HepG2 (cell line): Measurements from ENCODE around the gene TMEM214. TPM values are rescaled to one million over a fixed set of nuclear protein-coding genes. Genes with fewer than 3 reads are reported as not detected.

Source experiments
- HIVEP1 ChIP-seq: sonication (generic); formaldehyde crosslinking; IDR thresholded peaks from 2 replicates; pipeline ENCODE4 v1.4.0; 2020; ENCODE audit warnings: mild to moderate bottlenecking, missing genetic modification reagents
- IRF2 ChIP-seq: IDR thresholded peaks from 2 replicates; pipeline ENCODE4 v1.6.1; 2018; ENCODE audit warnings: missing genetic modification reagents, missing compliant biosample characterization
- LCORL ChIP-seq, 2 experiments: fragments of 450-650 bp in 1 of 2; sonication (generic) in 1 of 2; formaldehyde crosslinking in 1 of 2; IDR thresholded peaks; 2 replicates each; pipeline versions ENCODE4 v1.5.0 to v1.6.1; 2017 to 2020; ENCODE audit warnings: antibody characterized with exemption in 1 of 2, missing genetic modification reagents in 1 of 2
- MXI1 ChIP-seq: IDR thresholded peaks from 3 replicates; pipeline ENCODE4 v1.6.1; 2012; ENCODE audit warnings: low read depth, low read length, inconsistent platforms, borderline replicate concordance
- NFE2 ChIP-seq: sonication (generic); formaldehyde crosslinking; IDR thresholded peaks from 2 replicates; pipeline ENCODE4 v1.4.0; 2020; ENCODE audit warnings: missing genetic modification reagents
- PHF5A ChIP-seq: IDR thresholded peaks from one replicate; pipeline ENCODE4 v1.6.1; 2018; ENCODE audit warnings: low read depth, missing genetic modification reagents; ENCODE audit not compliant: unreplicated experiment
- RCOR2 ChIP-seq: IDR thresholded peaks from 2 replicates; pipeline ENCODE4 v1.6.1; 2016; ENCODE audit warnings: missing biosample characterization, missing genetic modification reagents
- RNF2 ChIP-seq: fragments of 450-650 bp; conservative IDR thresholded peaks from 2 replicates; pipeline ENCODE4 v1.6.1; 2016; ENCODE audit warnings: low read depth
- SOX6 ChIP-seq, 2 experiments: fragments of 450-650 bp in 1 of 2; sonication (generic) in 1 of 2; formaldehyde crosslinking in 1 of 2; IDR thresholded peaks; 2 replicates each; pipeline versions ENCODE4 v1.4.0 to v1.6.1; 2017 to 2020; ENCODE audit warnings: antibody characterized with exemption in 1 of 2, mild to moderate bottlenecking in 1 of 2, missing genetic modification reagents in 1 of 2
- TEAD2 ChIP-seq: sonication (generic); formaldehyde crosslinking; IDR thresholded peaks from 2 replicates; pipeline ENCODE4 v1.9.0; 2021; ENCODE audit warnings: missing genetic modification reagents
- ZBTB20 ChIP-seq: sonication (generic); formaldehyde crosslinking; IDR thresholded peaks from 2 replicates; pipeline ENCODE4 v1.8.1; 2023; ENCODE audit warnings: missing genetic modification reagents, low read depth, mild to moderate bottlenecking, borderline replicate concordance
- ZNF24 ChIP-seq: fragments of 450-650 bp; IDR thresholded peaks from 2 replicates; pipeline ENCODE4 v1.6.1; 2017; ENCODE audit warnings: antibody characterized with exemption, mild to moderate bottlenecking
- ZNF382 ChIP-seq: sonication (generic); formaldehyde crosslinking; IDR thresholded peaks from 2 replicates; pipeline ENCODE4 v1.5.0; 2020; ENCODE audit warnings: missing genetic modification reagents, mild to moderate bottlenecking, borderline replicate concordance
- ZNF749 ChIP-seq: sonication (generic); formaldehyde crosslinking; IDR thresholded peaks from 2 replicates; pipeline ENCODE4 v1.8.0; 2022; ENCODE audit warnings: mild to moderate bottlenecking, missing genetic modification reagents, moderate library complexity, borderline replicate concordance
- ZNF777 ChIP-seq: sonication (generic); formaldehyde crosslinking; IDR thresholded peaks from 2 replicates; pipeline ENCODE4 v1.4.0; 2020; ENCODE audit warnings: missing genetic modification reagents
- polyA plus RNA-seq, 8 experiments: library from polyadenylated mRNA; depleted of rRNA in 3 of 8; stranded (reverse) in 7 of 8; unstranded in 1 of 8; fragments of >200 nt; fragmentation: Illumina TruSeq in 4 of 8; extraction: Trizol in 4 of 8; gene quantifications; 2 replicates each; pipeline versions ENCODE4 v1.2.1 to v1.2.3, GENCODE V29; 2011 to 2016; ENCODE audit warnings: low read depth in 4 of 8, missing spikeins in 1 of 8, mixed read lengths in 1 of 8; ENCODE audit not compliant: insufficient read depth in 1 of 8
- total RNA-seq, 5 experiments: library from RNA; depleted of rRNA; stranded (reverse); fragments of >200 nt; fragmentation: Illumina TruSeq; extraction: Trizol; gene quantifications; 2 replicates each; pipeline ENCODE4 v1.2.3, GENCODE V29; 2016; ENCODE audit warnings: low read depth in 1 of 5
- TF ChIP-seq, protein P1 (sequence below): fragments of 450-650 bp; IDR thresholded peaks from 2 replicates; pipeline ENCODE4 v1.6.1; 2017
- TF ChIP-seq, protein P2 (sequence below): sonication (generic); formaldehyde crosslinking; IDR thresholded peaks from 2 replicates; pipeline ENCODE4 v1.4.0; 2020; ENCODE audit warnings: missing genetic modification reagents
- TF ChIP-seq, protein P3 (sequence below): IDR thresholded peaks from 2 replicates; pipeline ENCODE4 v1.6.1; 2018; ENCODE audit warnings: missing genetic modification reagents
- TF ChIP-seq, protein P4 (sequence below): sonication (generic); formaldehyde crosslinking; IDR thresholded peaks from 2 replicates; pipeline ENCODE4 v1.4.0; 2020; ENCODE audit warnings: mild to moderate bottlenecking, missing genetic modification reagents, borderline replicate concordance

TMEM214 gene
- total and polyA plus RNA-seq, 2 of the 13 experiments (the other 11 are each of a cell fraction or from before 2014, with no cell fraction given): 58.3 to 132 TPM

DNA sequence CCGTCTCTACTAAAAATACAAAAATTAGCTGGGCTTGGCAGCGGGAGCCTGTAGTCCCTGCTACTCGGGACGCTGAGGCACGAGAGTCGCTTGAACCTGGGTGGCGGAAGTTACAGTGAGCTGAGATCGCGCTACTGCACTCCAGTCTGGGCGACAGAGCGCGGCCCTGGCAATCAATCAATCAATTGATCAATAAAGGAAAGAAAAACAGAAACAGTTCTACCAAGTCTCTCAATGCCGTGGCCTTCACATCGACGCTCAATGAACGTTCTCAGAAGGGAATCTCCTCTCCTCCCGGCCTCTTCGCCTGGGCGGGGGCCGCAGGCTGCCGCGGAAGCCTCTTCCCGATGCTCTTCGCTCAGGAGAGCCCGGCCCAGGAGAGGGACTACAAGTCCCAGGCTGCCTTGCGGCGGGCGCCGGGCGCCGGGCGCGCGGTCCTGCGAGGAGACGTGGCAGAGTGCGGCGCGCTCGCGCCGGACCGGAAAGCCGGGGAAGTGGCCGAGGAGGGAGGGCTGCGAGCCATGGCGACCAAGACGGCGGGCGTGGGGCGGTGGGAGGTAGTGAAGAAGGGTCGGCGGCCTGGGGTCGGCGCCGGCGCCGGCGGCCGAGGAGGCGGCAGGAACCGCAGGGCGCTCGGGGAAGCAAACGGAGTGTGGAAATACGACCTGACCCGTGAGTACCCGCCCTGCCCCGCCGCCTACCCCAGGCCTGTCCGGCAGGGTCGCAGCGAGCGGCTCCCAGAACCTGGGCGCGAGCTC, at the start of gene TMEM214 (continued):
- TF ChIP-seq, protein P1, sequence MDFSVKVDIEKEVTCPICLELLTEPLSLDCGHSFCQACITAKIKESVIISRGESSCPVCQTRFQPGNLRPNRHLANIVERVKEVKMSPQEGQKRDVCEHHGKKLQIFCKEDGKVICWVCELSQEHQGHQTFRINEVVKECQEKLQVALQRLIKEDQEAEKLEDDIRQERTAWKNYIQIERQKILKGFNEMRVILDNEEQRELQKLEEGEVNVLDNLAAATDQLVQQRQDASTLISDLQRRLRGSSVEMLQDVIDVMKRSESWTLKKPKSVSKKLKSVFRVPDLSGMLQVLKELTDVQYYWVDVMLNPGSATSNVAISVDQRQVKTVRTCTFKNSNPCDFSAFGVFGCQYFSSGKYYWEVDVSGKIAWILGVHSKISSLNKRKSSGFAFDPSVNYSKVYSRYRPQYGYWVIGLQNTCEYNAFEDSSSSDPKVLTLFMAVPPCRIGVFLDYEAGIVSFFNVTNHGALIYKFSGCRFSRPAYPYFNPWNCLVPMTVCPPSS: no peak
- TF ChIP-seq RNF2: 0 out of 2 replicates have a peak, but pooled peaks have one; percentile 30
- TF ChIP-seq, protein P2, sequence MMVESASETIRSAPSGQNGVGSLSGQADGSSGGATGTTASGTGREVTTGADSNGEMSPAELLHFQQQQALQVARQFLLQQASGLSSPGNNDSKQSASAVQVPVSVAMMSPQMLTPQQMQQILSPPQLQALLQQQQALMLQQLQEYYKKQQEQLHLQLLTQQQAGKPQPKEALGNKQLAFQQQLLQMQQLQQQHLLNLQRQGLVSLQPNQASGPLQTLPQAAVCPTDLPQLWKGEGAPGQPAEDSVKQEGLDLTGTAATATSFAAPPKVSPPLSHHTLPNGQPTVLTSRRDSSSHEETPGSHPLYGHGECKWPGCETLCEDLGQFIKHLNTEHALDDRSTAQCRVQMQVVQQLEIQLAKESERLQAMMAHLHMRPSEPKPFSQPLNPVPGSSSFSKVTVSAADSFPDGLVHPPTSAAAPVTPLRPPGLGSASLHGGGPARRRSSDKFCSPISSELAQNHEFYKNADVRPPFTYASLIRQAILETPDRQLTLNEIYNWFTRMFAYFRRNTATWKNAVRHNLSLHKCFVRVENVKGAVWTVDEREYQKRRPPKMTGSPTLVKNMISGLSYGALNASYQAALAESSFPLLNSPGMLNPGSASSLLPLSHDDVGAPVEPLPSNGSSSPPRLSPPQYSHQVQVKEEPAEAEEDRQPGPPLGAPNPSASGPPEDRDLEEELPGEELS (CRISPR knock-in tag): 0 out of 2 replicates have a peak, but pooled peaks have one; percentile 39
- TF ChIP-seq MXI1: peak; percentile 91; the same call in 2 of the 3 replicates
- no peak for TF ChIP-seq TEAD2
- TF ChIP-seq ZNF749 (CRISPR knock-in tag): peak; percentile 69; the same call in 1 of the 2 replicates
- TF ChIP-seq ZNF777 (CRISPR knock-in tag): peak; percentile 37; the same call in 1 of the 2 replicates
- TF ChIP-seq SOX6 (IDR thresholded peaks at IDR 0.05): no peak
- peak; percentile 48; the same call in 1 of the 2 replicates for TF ChIP-seq SOX6 (CRISPR knock-in tag; IDR thresholded peaks at IDR 0.05)
- TF ChIP-seq, protein P3, sequence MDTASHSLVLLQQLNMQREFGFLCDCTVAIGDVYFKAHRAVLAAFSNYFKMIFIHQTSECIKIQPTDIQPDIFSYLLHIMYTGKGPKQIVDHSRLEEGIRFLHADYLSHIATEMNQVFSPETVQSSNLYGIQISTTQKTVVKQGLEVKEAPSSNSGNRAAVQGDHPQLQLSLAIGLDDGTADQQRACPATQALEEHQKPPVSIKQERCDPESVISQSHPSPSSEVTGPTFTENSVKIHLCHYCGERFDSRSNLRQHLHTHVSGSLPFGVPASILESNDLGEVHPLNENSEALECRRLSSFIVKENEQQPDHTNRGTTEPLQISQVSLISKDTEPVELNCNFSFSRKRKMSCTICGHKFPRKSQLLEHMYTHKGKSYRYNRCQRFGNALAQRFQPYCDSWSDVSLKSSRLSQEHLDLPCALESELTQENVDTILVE (CRISPR knock-in tag): peak; percentile 30; the same call in 1 of the 2 replicates
- TF ChIP-seq LCORL (IDR thresholded peaks at IDR 0.05): no peak
- 0 out of 2 replicates have a peak, but pooled peaks have one; percentile 15 for TF ChIP-seq LCORL (CRISPR knock-in tag; IDR thresholded peaks at IDR 0.05)
- TF ChIP-seq HIVEP1 (CRISPR knock-in tag): no peak; the same call in 1 of the 2 replicates
- no peak for TF ChIP-seq PHF5A (CRISPR knock-in tag)
- TF ChIP-seq ZNF382: no peak
- peak; percentile 27; the same call in 1 of the 2 replicates for TF ChIP-seq RCOR2 (CRISPR knock-in tag)
- peak; percentile 56; the same call in 1 of the 2 replicates for TF ChIP-seq IRF2 (CRISPR knock-in tag)
- TF ChIP-seq, protein P4, sequence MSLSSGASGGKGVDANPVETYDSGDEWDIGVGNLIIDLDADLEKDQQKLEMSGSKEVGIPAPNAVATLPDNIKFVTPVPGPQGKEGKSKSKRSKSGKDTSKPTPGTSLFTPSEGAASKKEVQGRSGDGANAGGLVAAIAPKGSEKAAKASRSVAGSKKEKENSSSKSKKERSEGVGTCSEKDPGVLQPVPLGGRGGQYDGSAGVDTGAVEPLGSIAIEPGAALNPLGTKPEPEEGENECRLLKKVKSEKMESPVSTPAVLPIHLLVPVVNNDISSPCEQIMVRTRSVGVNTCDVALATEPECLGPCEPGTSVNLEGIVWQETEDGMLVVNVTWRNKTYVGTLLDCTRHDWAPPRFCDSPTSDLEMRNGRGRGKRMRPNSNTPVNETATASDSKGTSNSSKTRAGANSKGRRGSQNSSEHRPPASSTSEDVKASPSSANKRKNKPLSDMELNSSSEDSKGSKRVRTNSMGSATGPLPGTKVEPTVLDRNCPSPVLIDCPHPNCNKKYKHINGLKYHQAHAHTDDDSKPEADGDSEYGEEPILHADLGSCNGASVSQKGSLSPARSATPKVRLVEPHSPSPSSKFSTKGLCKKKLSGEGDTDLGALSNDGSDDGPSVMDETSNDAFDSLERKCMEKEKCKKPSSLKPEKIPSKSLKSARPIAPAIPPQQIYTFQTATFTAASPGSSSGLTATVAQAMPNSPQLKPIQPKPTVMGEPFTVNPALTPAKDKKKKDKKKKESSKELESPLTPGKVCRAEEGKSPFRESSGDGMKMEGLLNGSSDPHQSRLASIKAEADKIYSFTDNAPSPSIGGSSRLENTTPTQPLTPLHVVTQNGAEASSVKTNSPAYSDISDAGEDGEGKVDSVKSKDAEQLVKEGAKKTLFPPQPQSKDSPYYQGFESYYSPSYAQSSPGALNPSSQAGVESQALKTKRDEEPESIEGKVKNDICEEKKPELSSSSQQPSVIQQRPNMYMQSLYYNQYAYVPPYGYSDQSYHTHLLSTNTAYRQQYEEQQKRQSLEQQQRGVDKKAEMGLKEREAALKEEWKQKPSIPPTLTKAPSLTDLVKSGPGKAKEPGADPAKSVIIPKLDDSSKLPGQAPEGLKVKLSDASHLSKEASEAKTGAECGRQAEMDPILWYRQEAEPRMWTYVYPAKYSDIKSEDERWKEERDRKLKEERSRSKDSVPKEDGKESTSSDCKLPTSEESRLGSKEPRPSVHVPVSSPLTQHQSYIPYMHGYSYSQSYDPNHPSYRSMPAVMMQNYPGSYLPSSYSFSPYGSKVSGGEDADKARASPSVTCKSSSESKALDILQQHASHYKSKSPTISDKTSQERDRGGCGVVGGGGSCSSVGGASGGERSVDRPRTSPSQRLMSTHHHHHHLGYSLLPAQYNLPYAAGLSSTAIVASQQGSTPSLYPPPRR: peak; percentile 66
- no peak for TF ChIP-seq NFE2 (CRISPR knock-in tag)
- no peak for TF ChIP-seq ZNF24
- 0 out of 2 replicates have a peak, but pooled peaks have one; percentile 16 for TF ChIP-seq ZBTB20
